ENCODE measurements around the gene AKR1C3.
"Not testable (repeated sequence)": the region's sequence is repeated elsewhere in the genome, so short reads cannot be mapped to it uniquely, and the experiment has no call there.

The AKR1C3 gene

DNA sequence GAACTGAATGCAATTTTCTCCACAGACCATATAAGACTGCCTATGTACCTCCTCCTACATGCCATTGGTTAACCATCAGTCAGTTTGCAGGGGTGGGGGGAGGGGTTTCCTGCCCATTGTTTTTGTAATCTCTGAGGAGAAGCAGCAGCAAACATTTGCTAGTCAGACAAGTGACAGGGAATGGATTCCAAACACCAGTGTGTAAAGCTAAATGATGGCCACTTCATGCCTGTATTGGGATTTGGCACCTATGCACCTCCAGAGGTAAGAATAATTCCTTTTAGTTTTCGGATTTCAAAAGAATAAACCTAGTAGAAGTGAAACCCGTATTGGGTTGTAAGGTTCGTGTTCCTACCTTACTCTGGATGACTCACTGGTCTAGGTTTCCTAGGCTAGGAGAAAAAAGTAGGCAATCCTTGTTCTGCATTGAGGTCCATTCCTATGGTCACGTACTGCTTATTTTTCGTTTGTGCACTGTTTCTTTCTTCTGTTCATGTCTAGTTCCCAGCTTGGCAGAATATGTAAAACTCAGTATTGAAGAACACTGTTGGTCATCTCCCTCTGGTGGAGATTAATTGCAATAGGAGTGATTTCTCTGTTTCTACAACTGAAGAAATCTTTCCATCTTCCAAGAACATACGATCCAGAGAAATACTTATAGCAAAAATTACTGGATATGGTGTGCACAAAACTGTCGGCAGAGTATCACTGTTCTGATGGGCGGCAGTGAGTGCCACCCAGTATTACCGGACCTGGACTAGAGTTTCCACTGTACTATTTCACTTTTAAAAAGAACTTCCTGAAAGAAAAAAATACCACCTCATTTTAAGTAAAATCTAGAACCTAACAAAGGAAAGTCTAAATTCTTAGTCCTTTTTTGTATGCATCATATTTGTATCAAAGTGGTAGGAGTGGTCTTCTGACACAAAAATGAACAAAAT, at the start of gene AKR1C3:
TSS of gene AKR1C3 (plus strand) at position 150 of the 941 bp plus-strand sequence. CDS start at position 181, 31 bp downstream.
- no peak for DNase-seq (ENCODE audit: low spot score)

GRCh38 chr10:5045095-5045494, 49.1 kb upstream of the AKR1C3 start:
- DNase-seq (ENCODE audit: low spot score): no peak

DNA sequence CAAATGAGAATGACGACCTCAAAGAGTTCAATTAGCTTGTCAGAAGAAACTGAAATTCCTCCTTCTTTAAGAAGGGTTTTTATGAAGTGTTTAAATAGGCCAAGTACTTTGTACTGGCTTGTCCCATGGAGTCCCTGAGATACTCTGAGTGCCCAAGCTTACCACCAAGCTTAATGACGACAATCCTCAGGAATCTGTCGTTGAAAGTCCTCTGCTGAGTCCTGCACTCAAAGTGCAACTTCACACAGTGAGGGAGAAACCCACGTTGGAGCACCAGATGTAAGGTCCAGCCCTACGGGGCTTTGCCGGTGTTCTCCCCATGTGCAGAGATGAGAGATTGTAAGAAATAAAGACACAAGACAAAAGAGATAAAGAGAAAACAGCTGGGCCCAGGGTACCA, 47.8 kb upstream of the AKR1C3 start:
- no peak for DNase-seq (ENCODE audit: low spot score)

- DNase-seq (ENCODE audit: low spot score): not testable (repeated sequence)
These were observed 47.2 kb upstream of the AKR1C3 start for GRCh38 chr10:5047055-5047454.

DNA sequence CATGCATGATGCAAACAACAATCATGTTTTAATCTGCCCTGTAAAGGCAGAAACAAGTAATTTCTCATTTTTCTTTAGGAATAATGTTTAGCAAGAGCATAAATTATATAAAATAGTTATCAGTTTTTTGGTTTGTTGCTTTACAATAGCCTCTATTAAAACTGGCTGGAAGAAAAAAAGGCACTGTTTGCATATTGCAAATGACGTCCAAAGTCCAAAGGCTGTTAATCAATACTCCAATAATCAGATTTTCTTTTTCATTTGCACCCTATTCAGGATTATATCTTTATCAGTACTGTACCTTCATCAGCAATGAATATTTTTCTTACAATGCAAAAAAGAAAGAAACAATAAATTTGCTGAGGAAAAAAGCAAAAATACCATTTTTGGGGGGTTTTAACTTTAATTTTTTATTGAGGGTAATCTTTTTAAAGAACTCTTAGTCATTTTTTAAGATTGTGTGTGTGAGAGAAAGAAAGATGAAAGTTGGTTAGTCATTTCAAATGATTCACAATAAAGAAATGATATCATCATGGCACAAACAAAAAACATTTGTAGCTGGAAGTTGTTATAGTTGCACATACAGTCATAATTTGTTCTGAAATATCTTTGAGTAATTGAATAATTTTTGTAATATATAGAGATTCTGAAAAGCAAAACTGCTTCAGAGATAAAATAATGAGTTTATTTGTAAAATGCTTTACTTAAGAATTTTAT, 46.1 kb upstream of the AKR1C3 start:
- no peak for DNase-seq (ENCODE audit: low spot score)

DNA sequence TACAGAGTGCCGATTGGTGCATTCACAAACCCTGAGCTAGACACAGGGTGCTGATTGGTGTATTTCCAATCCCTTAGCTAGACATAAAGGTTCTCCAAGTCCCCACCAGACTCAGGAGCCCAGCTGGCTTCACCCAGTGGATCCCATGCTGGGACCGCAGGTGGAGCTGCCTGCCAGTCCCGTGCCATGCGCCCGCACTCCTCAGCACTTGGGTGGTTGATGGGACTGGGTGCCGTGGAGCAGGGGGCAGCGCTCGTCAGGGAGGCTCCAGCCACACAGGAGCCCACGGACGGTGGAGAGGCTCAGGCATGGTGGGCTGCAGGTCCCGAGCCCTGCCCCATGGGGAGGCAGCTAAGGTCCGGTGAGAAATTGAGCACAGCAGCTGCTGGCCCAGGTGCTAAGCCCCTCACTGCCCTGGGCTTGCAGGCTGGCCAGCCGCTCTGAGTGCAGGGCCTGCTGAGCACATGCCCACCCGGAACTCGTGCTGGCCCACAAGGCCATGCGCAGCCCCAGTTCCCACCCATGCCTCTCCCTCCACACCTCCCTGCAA, 41.2 kb upstream of the AKR1C3 start:
- DNase-seq (ENCODE audit: low spot score): not testable (repeated sequence)

- not testable (repeated sequence) for DNase-seq (ENCODE audit: low spot score)
These were observed 39.4 kb upstream of the AKR1C3 start for GRCh38 chr10:5054831-5055230.

DNA sequence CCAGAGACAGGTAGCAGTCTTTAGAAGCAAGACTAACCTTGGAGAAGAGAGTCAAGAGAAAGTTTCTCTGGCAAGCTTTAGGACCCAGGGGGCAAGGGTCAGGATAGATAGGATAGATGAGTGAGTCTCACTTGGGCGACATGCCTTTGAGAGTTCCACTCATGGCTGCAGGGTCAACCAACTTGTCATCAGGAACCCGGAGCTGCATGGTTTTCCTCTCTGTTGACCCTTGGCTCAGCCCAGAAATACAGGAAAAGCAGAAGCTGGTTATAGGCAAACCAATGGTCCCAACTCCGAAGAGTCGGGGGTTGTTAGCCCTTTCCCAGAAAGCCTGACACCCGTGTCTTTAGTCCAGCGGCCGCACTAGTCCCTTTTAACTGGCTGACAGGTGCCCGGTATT, 34.9 kb upstream of the AKR1C3 start:
- DNase-seq (ENCODE audit: low spot score): not testable (repeated sequence)

DNA sequence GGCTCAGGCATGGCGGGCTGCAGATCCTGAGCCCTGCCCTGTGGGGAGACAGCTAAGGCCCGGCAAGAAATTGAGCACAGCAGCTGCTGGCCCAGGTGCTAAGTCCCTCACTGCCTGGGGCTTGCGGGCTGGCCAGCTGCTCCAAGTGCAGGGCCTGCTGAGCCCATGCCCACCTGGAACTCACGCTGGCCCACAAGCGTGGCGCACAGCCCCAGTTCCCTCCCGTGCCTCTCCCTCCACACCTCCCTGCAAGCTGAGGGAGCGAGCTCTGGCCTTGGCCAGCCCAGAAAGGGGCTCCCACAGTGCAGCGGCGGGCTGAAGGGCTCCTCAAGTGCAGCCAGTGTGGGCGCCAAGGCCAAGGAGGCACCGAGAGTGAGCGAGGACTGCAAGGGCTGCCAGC, 33.4 kb upstream of the AKR1C3 start:
- not testable (repeated sequence) for DNase-seq (ENCODE audit: low spot score)

DNA sequence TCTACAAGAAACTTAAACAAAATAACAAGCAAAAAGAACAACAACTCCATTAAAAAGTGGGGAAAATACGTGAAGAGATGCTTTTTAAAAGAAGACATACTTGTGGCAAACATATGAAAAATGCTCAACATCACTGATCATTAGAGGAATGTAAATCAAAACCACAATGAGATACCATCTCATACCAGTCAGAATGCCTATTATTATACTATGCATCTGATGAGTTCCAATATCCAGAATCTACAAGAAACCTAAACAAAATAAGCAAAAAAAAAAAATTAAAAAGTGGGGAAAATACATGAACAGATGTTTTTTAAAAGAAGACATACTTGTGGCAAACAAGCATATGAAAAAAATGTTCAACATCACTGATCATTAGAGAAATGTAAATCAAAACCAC, 29.6 kb upstream of the AKR1C3 start:
- no peak for DNase-seq (ENCODE audit: low spot score)

- no peak for DNase-seq (ENCODE audit: low spot score)
These were observed 25.8 kb upstream of the AKR1C3 start for GRCh38 chr10:5068274-5068984.

- no peak for DNase-seq (ENCODE audit: low spot score)
These were observed 23.4 kb upstream of the AKR1C3 start for GRCh38 chr10:5070648-5071410.

- peak; percentile 38 for DNase-seq (ENCODE audit: low spot score)
These were observed 22.6 kb upstream of the AKR1C3 start for GRCh38 chr10:5071411-5072198.

- DNase-seq (ENCODE audit: low spot score): no peak
These were observed 20.6 kb upstream of the AKR1C3 start for GRCh38 chr10:5073659-5074058.

- no peak for DNase-seq (ENCODE audit: low spot score)
These were observed 17.6 kb upstream of the AKR1C3 start for GRCh38 chr10:5076615-5077014.

- no peak for DNase-seq (ENCODE audit: low spot score)
These were observed 15.6 kb upstream of the AKR1C3 start for GRCh38 chr10:5078547-5079180.

DNA sequence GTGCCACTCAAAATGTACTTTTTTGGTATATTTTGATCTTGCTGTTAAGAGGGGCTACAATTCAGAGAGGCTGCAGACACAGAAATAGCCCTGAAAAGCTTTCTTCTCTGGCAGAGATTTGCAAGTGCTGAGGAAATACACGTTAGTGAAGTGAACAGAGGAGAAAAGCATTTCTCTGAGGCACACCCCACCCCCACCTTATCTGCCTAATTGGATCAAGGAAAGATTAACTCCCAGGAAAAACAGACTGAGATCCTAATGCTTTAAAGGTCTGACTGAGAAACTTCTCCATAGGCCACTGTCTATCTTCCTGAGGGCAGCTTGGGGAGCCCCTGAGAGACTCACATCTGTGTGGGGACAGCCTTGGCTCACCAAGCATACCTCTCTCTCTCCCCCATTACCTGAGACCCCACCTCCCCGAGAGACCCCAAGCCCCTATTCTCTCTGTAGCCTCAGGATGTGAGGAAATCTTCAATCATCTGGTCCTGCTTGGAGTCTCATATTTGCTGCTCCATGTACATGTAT, 14.8 kb upstream of the AKR1C3 start:
- no peak for DNase-seq (ENCODE audit: low spot score)

DNA sequence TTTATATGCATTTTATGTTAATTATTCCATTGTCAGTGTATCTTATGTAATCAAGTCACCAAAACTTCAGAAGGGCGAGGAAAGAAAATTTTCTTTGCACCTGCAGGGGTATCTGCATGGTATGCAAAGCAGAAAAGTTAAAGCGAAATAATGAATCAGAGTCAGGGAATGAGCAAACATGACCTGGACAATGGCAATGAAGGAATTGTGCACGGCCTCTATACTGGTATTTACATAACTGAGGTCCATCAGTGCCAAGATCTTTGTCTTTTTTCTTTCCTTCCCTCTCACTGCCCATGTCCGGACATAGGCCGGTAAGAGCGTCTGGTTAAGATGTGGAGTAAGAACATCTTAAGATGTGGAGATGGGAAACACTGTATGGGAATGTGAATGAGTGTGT, 14.4 kb upstream of the AKR1C3 start:
- DNase-seq (ENCODE audit: low spot score): no peak

DNA sequence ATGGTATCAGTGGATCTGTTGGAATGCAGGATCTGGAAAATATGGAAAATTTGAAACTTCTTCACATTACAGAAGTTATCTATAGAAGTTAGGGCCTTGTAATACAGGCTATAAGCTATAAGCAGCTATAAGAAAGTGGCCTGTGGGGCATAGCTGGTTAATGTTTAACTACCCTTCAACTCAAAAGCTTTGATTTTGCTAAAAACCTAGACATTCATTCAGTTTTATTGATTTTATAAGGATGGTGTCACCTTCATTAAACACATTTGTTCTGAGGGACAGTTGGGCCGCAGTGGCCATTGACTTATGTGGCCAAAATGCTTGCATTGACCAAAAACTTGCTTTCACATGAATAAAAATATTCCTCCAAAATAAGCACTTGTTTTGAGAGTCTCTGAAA, 13.1 kb upstream of the AKR1C3 start:
- no peak for DNase-seq (ENCODE audit: low spot score)

- DNase-seq (ENCODE audit: low spot score): no peak
These were observed 5.4 kb upstream of the AKR1C3 start for GRCh38 chr10:5088703-5089261.

All from HuH-7.5 (cell line).